Suppressor macrophage treated with lipopolysaccharide for 4 hours (primary cell): ENCODE results near the gene DENND1A.

Source experiments
- DNase-seq: peaks from one replicate; pipeline ENCODE4 v3.0.0-alpha.2; 2020

The DENND1A gene

DNA sequence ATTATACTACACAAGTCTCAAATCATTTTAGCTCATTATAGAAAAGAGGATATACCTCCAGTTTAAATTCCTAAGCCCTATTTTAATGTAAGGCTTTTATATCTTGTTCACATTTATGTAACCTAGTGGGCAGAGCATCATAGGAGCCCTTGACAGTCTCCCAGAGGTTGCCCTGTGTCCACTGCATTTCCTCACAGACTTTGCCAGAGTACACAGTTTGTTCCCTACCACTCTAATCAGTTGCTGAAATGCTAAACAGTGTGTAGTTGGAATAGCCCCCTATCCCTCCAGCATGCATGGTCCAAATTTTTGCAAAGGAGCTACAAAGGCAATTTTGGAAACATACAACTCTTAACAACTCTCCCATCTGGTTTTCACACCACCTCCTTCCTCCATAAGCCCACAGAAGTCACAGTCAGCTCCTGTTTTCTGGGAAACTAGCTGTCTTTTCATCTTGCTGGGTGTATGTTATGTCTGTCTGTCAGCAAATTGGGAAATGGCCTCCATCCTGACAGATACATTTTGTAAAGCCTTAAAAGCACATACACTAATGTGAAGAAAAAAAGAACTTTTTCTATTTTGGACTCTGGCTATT, 212.2 kb downstream of the DENND1A start:
- DNase-seq: no peak

DNA sequence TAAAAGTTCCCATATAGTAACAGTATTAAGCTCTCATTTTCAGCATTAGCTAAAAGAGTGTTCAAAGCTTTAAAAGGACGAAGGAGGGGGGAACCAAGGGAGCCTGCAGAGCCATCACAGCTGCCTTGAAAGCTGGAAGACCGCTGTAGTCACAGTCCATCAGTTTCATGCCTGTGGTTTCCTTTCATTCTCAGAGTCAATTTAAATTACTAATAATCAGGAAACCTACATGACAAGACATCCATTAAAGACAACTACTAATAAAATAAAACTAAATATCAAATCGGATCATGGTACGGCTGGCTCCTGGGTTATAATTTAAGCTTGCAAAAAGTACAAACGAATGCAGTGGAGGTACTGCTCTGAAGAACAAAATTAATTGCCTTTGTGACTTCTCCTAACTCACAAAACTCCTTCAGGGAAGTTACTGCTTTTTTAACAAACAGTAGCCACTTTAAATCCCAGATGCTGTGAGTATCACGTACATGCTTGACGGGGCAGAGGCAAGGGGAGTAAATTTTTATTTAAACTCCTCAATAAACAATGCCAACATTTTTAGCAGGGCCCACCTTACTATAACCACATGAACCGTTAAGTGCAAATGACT, 213.5 kb downstream of the DENND1A start:
- DNase-seq: no peak

DNA sequence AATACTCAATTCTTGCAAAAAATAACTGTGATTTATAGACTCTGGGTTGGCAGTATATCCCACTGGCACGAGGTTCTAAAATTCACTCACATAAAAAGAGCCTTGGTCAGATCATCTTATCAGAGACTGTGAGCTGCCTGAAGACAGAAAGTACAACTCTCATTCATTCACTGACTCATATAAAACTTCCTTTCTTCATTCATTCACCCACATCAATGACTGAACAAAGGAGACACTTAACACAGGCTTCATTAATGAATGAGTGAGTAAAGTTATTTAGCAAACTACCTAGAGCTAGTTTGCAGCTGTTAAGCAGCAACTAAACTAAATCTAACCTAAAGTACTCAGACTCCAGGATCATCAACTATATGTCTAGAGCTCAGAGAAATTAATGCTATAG, 214.7 kb downstream of the DENND1A start:
- no peak for DNase-seq

DNA sequence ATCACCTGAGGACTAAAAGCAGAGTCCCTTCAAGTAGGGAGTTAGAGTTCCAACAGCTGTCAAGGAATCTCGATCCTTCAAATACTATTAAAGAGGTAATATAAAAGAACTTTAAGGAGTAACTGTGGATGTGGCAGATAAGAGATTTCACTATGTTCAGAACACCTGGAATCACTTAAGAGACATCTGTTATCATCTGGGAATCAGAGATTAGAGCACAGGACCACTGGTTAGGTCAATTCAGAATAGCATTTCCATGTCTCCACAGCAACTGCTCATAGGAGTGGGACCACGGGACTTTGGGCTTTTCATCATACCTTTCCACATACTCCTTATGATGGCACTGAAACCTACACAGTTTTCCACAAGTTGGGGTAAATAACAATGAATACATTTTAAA, 216.6 kb downstream of the DENND1A start:
- DNase-seq: no peak

DNA sequence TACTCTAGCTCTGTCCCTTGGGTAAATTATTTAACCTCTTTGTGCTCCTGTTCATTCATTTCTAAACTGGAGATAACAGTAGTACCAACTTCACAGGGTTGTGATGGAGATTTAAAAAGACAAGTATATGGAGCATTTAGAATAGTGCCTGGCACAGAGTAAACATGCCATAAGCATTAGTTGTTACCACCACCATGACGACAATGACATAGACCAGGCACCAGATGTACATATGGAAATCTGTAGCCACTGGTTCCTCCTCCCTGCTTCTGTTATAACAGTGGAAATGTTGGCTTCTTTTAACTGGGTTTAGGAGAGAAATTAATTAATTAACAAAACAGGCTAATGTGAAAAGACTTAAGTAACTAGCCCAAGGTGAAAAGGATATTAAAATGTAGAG, 217.5 kb downstream of the DENND1A start:
- DNase-seq: no peak

- DNase-seq: no peak
Observed at GRCh38 chr9:123710299-123710698, 219.6 kb downstream of the DENND1A start.

DNA sequence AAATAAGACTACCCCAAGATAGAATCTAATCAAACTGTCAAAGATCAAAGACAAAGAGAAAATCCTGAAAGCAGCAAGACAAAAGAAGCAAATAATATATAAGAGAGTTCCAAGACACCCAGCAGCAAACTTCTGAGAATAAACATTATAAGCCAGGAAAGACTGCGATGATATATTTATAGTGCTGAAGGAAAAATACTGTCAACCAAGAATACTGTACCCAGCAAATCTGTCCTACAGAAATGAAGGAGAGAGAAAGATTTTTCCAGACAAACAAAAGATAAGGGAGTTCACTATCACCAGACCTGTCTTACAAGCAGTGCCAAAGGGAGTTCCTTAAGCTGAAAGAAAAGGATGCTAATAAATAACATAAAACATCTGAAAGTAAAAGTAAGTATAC, 227.4 kb downstream of the DENND1A start:
- no peak for DNase-seq

- DNase-seq: no peak
Observed at GRCh38 chr9:123697686-123698085, 232.2 kb downstream of the DENND1A start.

GRCh38 chr9:123696476-123696875, 233.4 kb downstream of the DENND1A start:
- DNase-seq: no peak

DNA sequence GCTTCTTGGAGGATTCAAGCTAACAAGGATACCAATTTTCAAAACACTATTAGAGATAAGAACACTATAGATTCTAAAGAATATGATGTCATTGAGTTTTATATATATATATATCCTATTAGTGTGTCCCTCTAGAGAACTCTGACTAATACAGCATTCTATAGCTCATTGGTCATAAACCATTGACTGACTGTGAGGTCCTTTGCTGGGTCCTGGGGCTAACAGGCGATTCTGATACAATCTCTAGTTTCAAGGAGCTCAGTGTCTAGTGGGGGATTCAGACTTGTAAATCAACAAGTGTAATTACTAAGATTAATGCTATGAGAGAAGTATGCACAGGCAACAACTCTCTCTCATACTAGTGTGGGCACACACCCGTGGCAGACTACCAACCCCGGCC, 234.5 kb downstream of the DENND1A start:
- DNase-seq: no peak

DNA sequence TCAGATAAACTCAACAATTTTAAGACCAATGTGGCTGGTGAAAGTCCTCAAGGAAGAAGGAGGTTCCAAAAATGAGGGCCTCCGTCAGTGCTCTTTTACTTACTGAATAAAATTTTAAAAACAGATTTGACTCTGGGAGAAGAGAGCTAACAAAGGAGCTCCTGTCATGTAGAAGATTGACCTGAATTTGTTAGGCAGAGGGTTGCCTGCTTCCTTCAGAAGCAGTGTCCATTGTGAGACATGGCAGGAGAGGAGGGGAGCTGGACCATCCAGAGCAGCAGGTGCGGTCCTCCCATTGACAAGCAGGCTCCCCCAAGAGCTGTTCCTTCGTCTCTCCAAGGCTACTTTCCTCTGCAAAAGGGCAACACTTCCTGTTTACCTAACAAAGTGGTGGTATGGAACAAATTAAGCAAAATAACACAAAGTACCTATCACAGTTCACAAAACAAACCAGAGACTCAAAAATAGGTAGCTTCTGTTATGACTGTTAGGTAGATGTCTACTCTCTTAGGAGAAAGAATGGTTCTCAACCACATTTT, 238.1 kb downstream of the DENND1A start:
- no peak for DNase-seq

DNA sequence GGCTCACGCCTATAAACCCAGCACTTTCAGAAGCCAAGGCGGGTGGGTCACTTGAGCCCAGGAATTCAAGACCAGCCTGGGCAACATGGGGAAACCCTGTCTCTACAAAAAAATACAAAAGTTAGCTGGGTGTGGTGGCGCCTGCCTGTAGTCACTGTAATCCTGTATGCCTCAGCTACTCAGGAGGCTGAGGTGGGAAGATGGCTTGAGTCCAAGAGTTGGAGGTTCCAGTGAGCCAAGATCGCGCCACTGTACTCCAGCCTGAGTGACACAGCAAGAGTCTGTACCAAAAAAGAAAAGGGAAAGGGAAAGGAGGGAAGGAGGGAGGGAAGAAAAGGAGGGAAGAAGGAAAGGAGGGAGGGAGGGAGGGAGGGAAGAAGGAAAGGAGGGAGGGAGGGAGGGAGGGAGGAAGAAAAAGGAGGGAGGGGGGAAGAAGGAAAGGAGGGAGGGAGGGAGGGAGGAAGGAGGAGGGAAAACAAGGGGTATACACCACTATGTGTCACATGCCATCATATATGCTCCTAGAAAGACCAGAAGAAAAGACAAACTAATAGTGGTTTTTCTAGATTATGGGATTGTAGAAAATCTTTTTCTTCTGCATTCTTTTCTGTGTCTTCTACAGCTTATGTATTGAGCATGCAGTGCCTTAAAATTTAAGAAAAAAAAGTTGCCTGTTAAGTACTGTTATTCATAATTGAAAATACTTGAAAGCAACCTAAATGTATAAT, 240.1 kb downstream of the DENND1A start:
- no peak for DNase-seq

DNA sequence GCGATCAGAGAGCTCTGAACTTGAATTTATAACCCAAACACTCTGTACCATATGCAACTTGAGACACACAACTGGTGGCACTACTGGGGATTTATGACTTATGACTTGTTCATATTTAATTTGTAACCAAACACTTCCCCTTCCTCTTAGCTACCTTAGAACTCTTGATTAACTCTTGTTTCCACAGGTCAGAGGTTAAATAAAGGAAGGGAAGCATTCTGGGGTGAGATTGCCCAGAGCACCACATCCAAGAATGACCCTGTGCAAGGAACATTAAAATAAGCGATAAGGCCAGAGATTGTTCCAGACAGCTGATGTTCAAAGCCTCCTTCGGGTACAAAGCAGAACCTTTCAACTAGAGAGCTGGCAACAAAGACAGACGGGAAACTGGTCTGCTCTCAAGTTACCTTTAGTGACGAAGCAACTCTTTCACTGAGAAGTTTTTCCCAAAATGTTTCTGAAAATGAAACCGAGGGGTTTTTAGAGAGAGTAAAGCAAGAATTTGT, 242.6 kb downstream of the DENND1A start:
- peak; percentile 53 for DNase-seq

DNA sequence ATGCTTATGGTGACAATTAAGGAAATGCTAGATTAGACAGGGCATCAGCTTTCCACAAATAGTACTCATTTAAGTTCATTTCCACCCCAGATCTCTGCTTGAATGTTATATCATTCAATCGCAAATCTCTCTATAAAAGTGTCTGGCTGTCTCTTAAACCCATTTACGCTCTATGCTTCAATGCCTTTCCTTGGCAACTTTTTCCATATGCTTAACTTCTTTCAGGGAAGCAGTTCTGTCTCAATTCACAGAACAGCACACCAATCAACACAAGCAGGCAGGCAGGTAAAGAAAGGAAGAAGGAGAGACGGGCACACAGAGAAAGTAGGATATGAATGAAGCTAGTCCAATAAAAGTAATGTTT, 243.1 kb downstream of the DENND1A start:
- no peak for DNase-seq

DNA sequence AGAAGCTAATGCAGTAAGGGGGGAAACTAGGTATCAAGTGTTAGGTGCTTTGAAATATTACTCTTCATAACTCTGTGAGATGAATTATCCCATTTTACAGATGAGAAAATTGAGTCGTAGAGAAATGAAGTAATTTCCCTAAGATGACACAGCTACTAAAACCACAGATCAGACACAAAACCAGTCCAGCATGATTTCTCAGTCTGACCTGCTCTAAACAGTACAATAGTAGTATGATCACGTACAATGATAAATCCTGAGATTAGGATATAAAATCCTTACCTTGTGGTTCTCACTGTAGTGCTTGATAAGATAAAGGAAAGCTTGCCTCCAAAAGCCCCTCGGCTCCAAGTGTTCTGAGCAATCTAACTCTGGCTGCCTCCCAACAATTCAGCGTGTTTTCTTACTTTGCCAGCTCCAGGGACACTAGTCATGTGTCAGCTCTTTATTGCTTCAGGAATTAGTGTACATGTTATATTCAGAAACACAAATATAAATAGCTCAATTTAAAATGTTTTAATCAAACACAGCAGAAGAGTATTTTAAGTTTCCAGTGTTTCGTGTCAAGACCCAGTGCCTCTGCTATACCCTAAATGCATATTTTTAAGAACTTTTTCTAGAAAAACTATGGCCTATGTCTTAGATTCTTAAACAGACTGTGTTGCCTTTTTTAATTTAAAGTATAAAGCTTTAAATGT, 243.6 kb downstream of the DENND1A start:
- DNase-seq: no peak

- no peak for DNase-seq
Observed at GRCh38 chr9:123685489-123686083, 244.3 kb downstream of the DENND1A start.

DNA sequence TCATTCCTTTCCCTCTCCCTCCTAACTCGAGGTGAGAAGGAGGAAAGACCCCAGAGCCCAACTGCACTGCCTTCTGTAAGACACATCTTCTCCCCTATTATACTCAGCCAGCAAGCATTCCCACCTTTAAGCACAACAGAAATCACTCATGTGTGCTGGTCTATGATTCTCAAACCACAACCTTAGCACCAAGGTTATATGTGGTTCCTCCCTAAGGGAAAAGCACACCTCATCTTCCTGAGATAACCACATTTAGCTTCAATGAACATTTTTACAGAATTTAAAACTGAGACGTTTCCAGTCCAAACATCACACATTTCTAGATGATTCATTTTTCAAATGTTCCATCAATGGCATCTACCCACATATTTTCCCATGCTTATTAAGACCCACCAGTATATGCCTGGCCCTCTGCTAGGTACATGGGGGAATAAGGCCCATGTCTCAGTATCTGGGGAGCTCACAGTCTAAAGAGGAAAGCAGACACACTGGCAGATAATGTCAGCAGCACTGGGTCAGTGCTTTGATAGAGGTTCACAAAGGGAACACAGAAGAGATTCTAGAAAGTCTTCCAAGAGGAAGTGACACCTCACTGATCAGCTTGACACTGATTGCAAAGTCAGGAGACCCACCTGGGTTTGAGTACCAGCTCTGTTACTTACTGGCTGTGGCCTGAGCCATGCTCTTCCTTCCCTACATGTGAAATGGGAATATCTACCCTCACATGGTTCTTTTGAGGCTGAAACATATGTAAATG, 245.4 kb downstream of the DENND1A start:
- DNase-seq: no peak

GRCh38 chr9:123682746-123683145, 247.2 kb downstream of the DENND1A start:
- DNase-seq: no peak

DNA sequence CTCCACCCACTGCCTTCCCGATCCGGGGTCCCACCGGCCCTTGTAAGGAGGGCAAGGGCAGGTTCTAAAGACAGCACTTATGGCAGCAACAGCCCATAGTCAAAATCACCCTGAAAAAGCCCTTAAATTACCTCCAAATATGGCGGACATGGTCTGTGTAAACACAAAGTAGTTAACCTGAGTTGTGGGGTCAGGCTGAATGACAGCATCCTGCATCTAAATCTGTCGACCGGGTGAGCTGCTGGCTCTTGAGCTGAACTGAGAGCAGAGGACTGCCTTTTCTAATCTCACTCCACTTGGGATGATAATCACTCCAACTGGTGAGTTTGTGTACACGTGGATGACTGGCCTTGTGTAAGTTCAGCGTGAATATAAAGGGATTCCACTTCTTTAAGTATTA, 249.6 kb downstream of the DENND1A start:
- no peak for DNase-seq

DNA sequence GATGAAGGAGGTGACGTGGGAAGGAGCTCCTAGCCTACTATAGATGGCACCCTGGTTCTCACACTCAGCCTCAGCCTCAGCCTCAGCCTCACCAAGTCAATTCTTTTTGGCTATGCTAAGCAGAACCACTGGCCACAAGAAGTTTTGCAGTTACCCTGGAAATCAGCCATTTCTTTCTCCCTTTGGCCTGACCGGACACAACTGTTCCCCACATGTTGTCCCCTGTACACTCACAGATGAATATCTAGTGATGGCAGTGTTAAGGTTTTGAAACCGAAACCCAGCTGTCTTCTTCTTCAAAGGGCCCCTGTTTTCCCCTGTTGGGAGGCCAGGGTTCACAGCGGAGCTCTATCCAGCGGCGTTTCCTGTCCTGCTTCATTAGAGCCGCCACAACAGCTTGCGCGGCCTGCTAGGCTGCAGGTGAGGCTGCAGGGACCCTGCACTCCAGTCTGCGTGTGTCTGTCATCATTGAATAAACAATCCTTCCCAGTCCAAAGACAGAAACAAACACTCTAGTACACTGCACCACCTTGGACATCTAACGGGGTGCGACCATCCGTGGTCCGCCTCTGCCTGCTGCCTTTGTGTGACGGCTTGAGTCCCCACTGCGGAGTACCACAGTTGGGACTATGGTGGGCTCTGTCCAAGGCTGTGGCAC, 250.5 kb downstream of the DENND1A start:
- DNase-seq: no peak

DNA sequence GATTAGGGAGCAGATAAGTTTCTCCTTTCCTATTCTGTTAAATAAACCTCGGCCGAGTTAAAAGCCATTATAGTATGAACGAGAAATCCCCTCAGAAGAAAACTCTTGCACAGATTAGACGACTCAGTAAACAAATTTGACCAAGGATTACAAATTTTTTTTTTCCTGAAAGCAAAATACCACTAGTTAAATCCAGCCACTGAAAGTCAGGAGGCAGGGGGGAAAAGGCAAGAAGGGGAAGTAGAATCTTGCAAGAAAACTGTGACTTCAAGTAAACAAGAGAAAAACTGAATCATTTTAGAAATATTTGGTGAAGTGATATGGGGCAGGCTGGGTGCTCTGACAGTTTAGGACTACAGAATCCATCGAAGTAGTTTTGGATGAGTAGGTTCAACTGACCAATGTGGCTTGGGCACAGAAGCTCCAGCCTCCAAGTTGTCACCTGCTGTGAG, 251.0 kb downstream of the DENND1A start:
- DNase-seq: peak; percentile 15
